ENCODE measurements around the gene UBE2D1.
"Not testable (repeated sequence)": the region's sequence is repeated elsewhere in the genome, so short reads cannot be mapped to it uniquely, and the experiment has no call there.

The UBE2D1 gene

GRCh38 chr10:58384999-58385783 lies 50.4 kb downstream of the UBE2D1 start, which contains the start of gene TFAM:
TSS of gene TFAM (plus strand) at chr10:58385410. CDS start at chr10:58385548, 138 bp downstream.
- DNase-seq: peak; percentile 100

GRCh38 chr10:58385784-58386112 lies 50.9 kb downstream of the UBE2D1 start:
- DNase-seq: no peak

GRCh38 chr10:58389024-58389423 lies 54.2 kb downstream of the UBE2D1 start:
- DNase-seq: no peak

GRCh38 chr10:58393317-58393716 lies 58.5 kb downstream of the UBE2D1 start:
- DNase-seq: no peak

- no peak for DNase-seq
Measured at GRCh38 chr10:58394471-58394870, 59.7 kb downstream of the UBE2D1 start.

GRCh38 chr10:58396057-58396456 lies 61.3 kb downstream of the UBE2D1 start:
- no peak for DNase-seq

- DNase-seq: no peak
Measured at GRCh38 chr10:58397830-58398229, 63.0 kb downstream of the UBE2D1 start.

GRCh38 chr10:58399410-58399809 lies 64.6 kb downstream of the UBE2D1 start:
- DNase-seq: no peak

- no peak for DNase-seq
Measured at GRCh38 chr10:58400609-58401008, 65.8 kb downstream of the UBE2D1 start.

- no peak for DNase-seq
Measured at GRCh38 chr10:58404001-58404400, 69.2 kb downstream of the UBE2D1 start.

GRCh38 chr10:58409956-58410610 lies 75.3 kb downstream of the UBE2D1 start:
- no peak for DNase-seq

- no peak for DNase-seq
Measured at GRCh38 chr10:58412502-58412961, 77.7 kb downstream of the UBE2D1 start.

- DNase-seq: no peak
Measured at GRCh38 chr10:58414270-58415041, 79.7 kb downstream of the UBE2D1 start.

GRCh38 chr10:58415757-58416156 lies 81.0 kb downstream of the UBE2D1 start:
- no peak for DNase-seq

GRCh38 chr10:58417902-58418301 lies 83.1 kb downstream of the UBE2D1 start:
- DNase-seq: not testable (repeated sequence)
